GM12801 (cell line): Measurements from ENCODE around the gene PLPPR3.

Experiments used
- CTCF ChIP-seq: IDR thresholded peaks from one replicate; pipeline ENCODE4 v1.5.1; 2011; ENCODE audit warnings: control low read depth; ENCODE audit not compliant: insufficient read length; ENCODE audit errors: extremely low read depth

PLPPR3 gene

GRCh38 chr19:815079-815774 lies 6.5 kb downstream of the PLPPR3 start:
- TF ChIP-seq CTCF, result no peak

- no peak for TF ChIP-seq CTCF
Measured at GRCh38 chr19:814152-815078, 7.3 kb downstream of the PLPPR3 start.

GRCh38 chr19:813219-814151 lies 8.3 kb downstream of the PLPPR3 start:
- TF ChIP-seq CTCF, result no peak

- TF ChIP-seq CTCF, result no peak
Measured at GRCh38 chr19:812747-813218, 9.0 kb downstream of the PLPPR3 start.

GRCh38 chr19:812049-812746 lies 9.6 kb downstream of the PLPPR3 start:
- TF ChIP-seq CTCF, result no peak

GRCh38 chr19:811506-812048 lies 10.2 kb downstream of the PLPPR3 start:
- no peak for TF ChIP-seq CTCF
